ENCODE results near the gene STAT4.

STAT4 gene

GRCh38 chr2:191010887-191011885, 139.6 kb downstream of the STAT4 start:
- ChIA-PET POLR2A (ENCODE audit: low non-redundant PET) (interaction anchor here (0.6 to 1.3 kb wide), 2 partner anchors 8 to 41 kb away, joined by 3 read pairs; no protein-coding TSS in a partner anchor), CTCF (interaction anchor here (0.5 kb wide), 1 partner anchor 59 kb away, joined by 3 read pairs; no protein-coding TSS in a partner anchor)
- H3K27ac ChIP-seq, result no peak overlapping the region
- DNase-seq (ENCODE audit: low spot score), result no peak
- TF ChIP-seq, protein P1, sequence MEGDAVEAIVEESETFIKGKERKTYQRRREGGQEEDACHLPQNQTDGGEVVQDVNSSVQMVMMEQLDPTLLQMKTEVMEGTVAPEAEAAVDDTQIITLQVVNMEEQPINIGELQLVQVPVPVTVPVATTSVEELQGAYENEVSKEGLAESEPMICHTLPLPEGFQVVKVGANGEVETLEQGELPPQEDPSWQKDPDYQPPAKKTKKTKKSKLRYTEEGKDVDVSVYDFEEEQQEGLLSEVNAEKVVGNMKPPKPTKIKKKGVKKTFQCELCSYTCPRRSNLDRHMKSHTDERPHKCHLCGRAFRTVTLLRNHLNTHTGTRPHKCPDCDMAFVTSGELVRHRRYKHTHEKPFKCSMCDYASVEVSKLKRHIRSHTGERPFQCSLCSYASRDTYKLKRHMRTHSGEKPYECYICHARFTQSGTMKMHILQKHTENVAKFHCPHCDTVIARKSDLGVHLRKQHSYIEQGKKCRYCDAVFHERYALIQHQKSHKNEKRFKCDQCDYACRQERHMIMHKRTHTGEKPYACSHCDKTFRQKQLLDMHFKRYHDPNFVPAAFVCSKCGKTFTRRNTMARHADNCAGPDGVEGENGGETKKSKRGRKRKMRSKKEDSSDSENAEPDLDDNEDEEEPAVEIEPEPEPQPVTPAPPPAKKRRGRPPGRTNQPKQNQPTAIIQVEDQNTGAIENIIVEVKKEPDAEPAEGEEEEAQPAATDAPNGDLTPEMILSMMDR (conservative IDR thresholded peaks at IDR 0.05; ENCODE audit: low read depth), result no peak

DNA sequence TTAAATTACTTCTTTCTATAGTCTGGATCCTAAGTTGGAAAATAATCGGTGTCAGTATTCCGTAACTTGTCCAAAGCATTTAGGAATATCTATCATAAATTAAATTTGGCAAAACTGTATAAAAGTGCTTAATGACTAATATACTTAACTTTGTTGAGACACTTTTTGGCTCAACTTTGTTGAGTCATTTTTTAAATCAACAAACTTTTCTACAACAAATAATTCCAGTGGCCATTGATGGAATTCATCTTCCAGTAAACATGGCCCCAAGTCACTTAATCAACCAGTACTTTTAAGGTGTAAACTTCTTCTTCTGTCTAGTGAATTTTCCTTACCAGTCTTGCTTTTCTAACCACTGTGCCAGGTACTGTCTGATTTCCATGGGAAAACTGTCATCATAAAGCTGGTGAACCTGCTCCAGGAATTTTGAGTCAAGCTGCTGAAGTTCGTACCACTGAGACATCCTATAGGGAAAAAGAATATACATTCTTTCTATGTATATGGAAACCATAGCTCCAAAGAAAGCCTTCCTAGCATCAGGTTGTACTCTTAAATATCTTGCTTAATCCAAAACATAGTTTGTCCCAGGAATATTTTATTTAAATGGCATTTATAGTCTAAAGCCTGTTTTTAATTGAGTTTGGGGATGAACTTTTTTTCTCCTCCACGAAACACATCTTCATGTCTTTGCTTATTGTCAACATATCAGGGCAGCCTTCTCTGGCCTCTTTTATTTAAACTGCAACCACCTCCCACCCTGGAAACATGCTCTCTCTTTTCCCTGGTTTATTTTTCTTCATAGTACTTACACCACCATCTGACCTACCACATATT, 141.0 kb downstream of the STAT4 start:
- no peak overlapping the region for H3K27ac ChIP-seq
- DNase-seq (ENCODE audit: low spot score), result no peak
- TF ChIP-seq, protein P1 (conservative IDR thresholded peaks at IDR 0.05; ENCODE audit: low read depth), result no peak
- CTCF ChIA-PET, result no interaction called here
- POLR2A ChIA-PET (ENCODE audit: low non-redundant PET), result interaction anchor here (1.3 kb wide), 1 partner anchor 9 kb away, joined by 3 read pairs; no protein-coding TSS in a partner anchor

DNA sequence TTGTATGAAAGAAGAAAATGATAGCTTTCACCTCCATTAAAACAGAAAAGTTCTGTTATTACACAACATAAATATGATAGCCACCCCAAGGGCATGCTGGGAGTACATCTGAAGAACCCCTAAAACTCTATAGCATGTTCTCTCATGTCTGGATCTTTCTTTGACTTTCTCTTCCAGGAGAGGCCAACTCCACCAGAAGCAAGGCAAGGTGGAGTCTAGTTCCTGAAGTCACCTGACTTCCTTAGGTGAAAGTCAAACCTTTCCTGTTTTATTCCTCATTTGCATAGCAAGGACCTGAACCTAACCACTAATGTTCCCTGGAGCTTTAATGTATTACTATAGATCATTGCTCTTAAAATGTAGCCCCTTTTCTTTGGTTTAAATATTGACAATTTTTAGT, 142.5 kb downstream of the STAT4 start:
- H3K27ac ChIP-seq, result no peak overlapping the region
- TF ChIP-seq, protein P1 (conservative IDR thresholded peaks at IDR 0.05; ENCODE audit: low read depth), result no peak
- ChIA-PET POLR2A (ENCODE audit: low non-redundant PET) (no interaction called here), CTCF (interaction anchor here (0.5 kb wide), 1 partner anchor 1204 kb away, joined by 9 read pairs; no protein-coding TSS in a partner anchor)
- DNase-seq (ENCODE audit: low spot score), result no peak

GRCh38 chr2:191006997-191007783, 143.6 kb downstream of the STAT4 start:
- ChIA-PET CTCF (no interaction called here), POLR2A (ENCODE audit: low non-redundant PET) (no interaction called here)
- no peak for DNase-seq (ENCODE audit: low spot score)
- H3K27ac ChIP-seq, result no peak overlapping the region
- TF ChIP-seq, protein P1 (conservative IDR thresholded peaks at IDR 0.05; ENCODE audit: low read depth), result no peak

GRCh38 chr2:191006297-191006696, 144.5 kb downstream of the STAT4 start:
- ChIA-PET CTCF (no interaction called here), POLR2A (ENCODE audit: low non-redundant PET) (no interaction called here)
- TF ChIP-seq, protein P1 (conservative IDR thresholded peaks at IDR 0.05; ENCODE audit: low read depth), result no peak
- no peak overlapping the region for H3K27ac ChIP-seq
- no peak for DNase-seq (ENCODE audit: low spot score)
